ENCODE measurements around the gene ALDH18A1. TPM values are rescaled to one million over a fixed set of nuclear protein-coding genes. Genes with fewer than 3 reads are reported as not detected.

ALDH18A1 gene
- total and polyA plus RNA-seq, 5 donors from 2014 or later, result 27.1 to 55.4 (median 43.1) TPM

- Mint-ChIP-seq H3K4me1 (peaks cover 0 to 15% (median 9%) of the 10 kb centered on the region in 4 donors), H3K4me3 (no peak overlapping the region), H3K36me3 (peaks cover 40% of the 10 kb centered on the region), H3K9me3 (peaks cover 0 to 1% (median 0%) of the 10 kb centered on the region in 7 donors), H3K27me3 (no peaks in the 10 kb centered on the region), H3K27ac (no peak overlapping the region)
- Histone ChIP-seq H3K27ac (ENCODE audit: insufficient read depth, low read length, poor library complexity, severe bottlenecking) (no peak overlapping the region), H3K9me3 (ENCODE audit: control insufficient read depth in 2 of 2, low read length in 2 of 2) (no peaks in the 10 kb centered on the region), H3K4me3 (ENCODE audit: low read depth, low read length) (no peak overlapping the region), H3K4me1 (ENCODE audit: control insufficient read depth, insufficient read depth, low read length, poor library complexity, severe bottlenecking) (no peaks in the 10 kb centered on the region), H3K36me3 (ENCODE audit: control insufficient read depth, insufficient read depth, low read length) (peaks cover 51% of the 10 kb centered on the region), H3K27me3 (ENCODE audit: control insufficient read depth, insufficient read depth, low read length) (no peaks in the 10 kb centered on the region)
- DNase-seq (no peak), ATAC-seq (ENCODE audit: low read depth in 2 of 2) (no peak)
Measured at GRCh38 chr10:95646160-95646559, 10.4 kb downstream of the ALDH18A1 start.

- H3K9me3 Mint-ChIP-seq, result no peaks in the 10 kb centered on the region
- Histone ChIP-seq H3K9me3 (ENCODE audit: control insufficient read depth in 2 of 2, low read length in 2 of 2) (no peaks in the 10 kb centered on the region), H3K4me1 (ENCODE audit: control insufficient read depth, insufficient read depth, low read length, poor library complexity, severe bottlenecking) (no peaks in the 10 kb centered on the region), H3K36me3 (ENCODE audit: control insufficient read depth, insufficient read depth, low read length) (peaks cover 55% of the 10 kb centered on the region), H3K27ac (ENCODE audit: insufficient read depth, low read length, poor library complexity, severe bottlenecking) (no peak overlapping the region), H3K27me3 (ENCODE audit: control insufficient read depth, insufficient read depth, low read length) (no peaks in the 10 kb centered on the region), H3K4me3 (ENCODE audit: low read depth, low read length) (no peak overlapping the region)
- H3K27me3 Mint-ChIP-seq, result no peaks in the 10 kb centered on the region
- ATAC-seq (ENCODE audit: low read depth in 2 of 2) (no peak), DNase-seq (no peak)
- H3K4me1 Mint-ChIP-seq, result peaks cover 0 to 13% (median 8%) of the 10 kb centered on the region in 4 donors
- H3K36me3 Mint-ChIP-seq, result peaks cover 38% of the 10 kb centered on the region
- H3K4me3 Mint-ChIP-seq, result no peak overlapping the region
- H3K27ac Mint-ChIP-seq, result peak overlapping the region in 1 of 3 donors; percentile 8
Measured at GRCh38 chr10:95644901-95645300, 11.6 kb downstream of the ALDH18A1 start.

DNA sequence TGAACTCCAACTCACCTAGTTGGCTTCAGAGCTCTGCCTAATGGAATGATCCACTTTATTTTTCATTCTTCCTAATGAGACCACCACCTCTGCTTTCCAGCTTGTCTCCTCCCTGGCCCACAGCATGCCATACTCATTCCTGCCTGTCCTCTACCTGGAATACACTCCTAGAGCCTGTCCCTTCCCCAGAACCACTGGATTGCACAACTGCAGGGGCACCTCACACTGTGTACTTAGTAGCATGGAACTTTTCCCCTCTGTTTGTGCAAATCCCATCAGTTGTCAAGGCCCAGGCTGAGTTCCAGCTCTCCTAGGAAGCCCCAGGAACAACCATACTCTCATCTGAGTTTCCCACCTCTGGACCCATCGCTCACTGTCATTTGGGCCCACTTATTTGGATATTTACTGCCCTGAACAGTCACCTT lies 15.6 kb downstream of the ALDH18A1 start:
- no peak for ATAC-seq (ENCODE audit: low read depth in 2 of 2)
- no peak overlapping the region for H3K4me3 Mint-ChIP-seq
- no peaks in the 10 kb centered on the region for H3K27me3 Mint-ChIP-seq
- Histone ChIP-seq H3K9me3 (ENCODE audit: control insufficient read depth in 2 of 2, low read length in 2 of 2) (no peaks in the 10 kb centered on the region), H3K27ac (ENCODE audit: insufficient read depth, low read length, poor library complexity, severe bottlenecking) (no peak overlapping the region), H3K27me3 (ENCODE audit: control insufficient read depth, insufficient read depth, low read length) (no peaks in the 10 kb centered on the region), H3K4me3 (ENCODE audit: low read depth, low read length) (no peak overlapping the region), H3K36me3 (ENCODE audit: control insufficient read depth, insufficient read depth, low read length) (peaks cover 62% of the 10 kb centered on the region), H3K4me1 (ENCODE audit: control insufficient read depth, insufficient read depth, low read length, poor library complexity, severe bottlenecking) (no peaks in the 10 kb centered on the region)
- DNase-seq, result no peak
- H3K27ac Mint-ChIP-seq, result peak overlapping the region in 1 of 3 donors; percentile 88
- peaks cover 29% of the 10 kb centered on the region for H3K36me3 Mint-ChIP-seq
- peaks cover 0 to 5% (median 2%) of the 10 kb centered on the region in 4 donors for H3K4me1 Mint-ChIP-seq
- no peaks in the 10 kb centered on the region for H3K9me3 Mint-ChIP-seq

- H3K36me3 ChIP-seq (ENCODE audit: control insufficient read depth, insufficient read depth, low read length), result peaks cover 74% of the 10 kb centered on the region
- DNase-seq, result no peak
- no peaks in the 10 kb centered on the region for H3K27me3 ChIP-seq (ENCODE audit: control insufficient read depth, insufficient read depth, low read length)
- peaks cover 0 to 2% (median 0%) of the 10 kb centered on the region in 4 donors for H3K4me1 Mint-ChIP-seq
- no peak for ATAC-seq (ENCODE audit: low read depth in 2 of 2)
- H3K27me3 Mint-ChIP-seq, result no peaks in the 10 kb centered on the region
- H3K4me1 ChIP-seq (ENCODE audit: control insufficient read depth, insufficient read depth, low read length, poor library complexity, severe bottlenecking), result no peaks in the 10 kb centered on the region
- no peak overlapping the region for H3K4me3 ChIP-seq (ENCODE audit: low read depth, low read length)
- H3K9me3 Mint-ChIP-seq, result no peaks in the 10 kb centered on the region
- no peak overlapping the region for H3K4me3 Mint-ChIP-seq
- peaks cover 49% of the 10 kb centered on the region for H3K36me3 Mint-ChIP-seq
- H3K27ac ChIP-seq (ENCODE audit: insufficient read depth, low read length, poor library complexity, severe bottlenecking), result no peak overlapping the region
- H3K9me3 ChIP-seq (ENCODE audit: control insufficient read depth in 2 of 2, low read length in 2 of 2), result no peaks in the 10 kb centered on the region
- H3K27ac Mint-ChIP-seq, result no peak overlapping the region
Measured at GRCh38 chr10:95637911-95638310, 18.6 kb downstream of the ALDH18A1 start.

DNA sequence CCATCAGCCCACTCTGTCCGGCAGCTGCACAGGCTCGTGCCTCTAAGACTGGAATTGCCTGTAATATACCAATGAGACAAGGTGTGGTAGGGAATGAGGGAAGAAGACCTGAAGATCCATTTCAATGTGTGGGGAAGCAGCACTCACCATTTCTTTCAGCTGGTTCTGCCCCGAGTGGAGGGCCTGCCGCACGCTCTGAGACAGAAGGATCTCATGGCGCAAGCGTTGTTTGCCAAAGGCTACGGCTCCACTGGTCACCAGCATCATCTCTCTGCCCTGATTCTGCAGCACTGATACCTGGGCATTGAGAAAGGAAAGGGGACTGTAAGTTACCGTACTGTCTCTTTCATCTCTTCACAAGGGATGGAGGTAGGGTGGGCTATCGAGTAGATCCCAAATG lies 19.4 kb downstream of the ALDH18A1 start:
- no peaks in the 10 kb centered on the region for H3K27me3 ChIP-seq (ENCODE audit: control insufficient read depth, insufficient read depth, low read length)
- no peaks in the 10 kb centered on the region for H3K4me1 ChIP-seq (ENCODE audit: control insufficient read depth, insufficient read depth, low read length, poor library complexity, severe bottlenecking)
- no peak overlapping the region for H3K4me3 ChIP-seq (ENCODE audit: low read depth, low read length)
- Mint-ChIP-seq H3K36me3 (peaks cover 50% of the 10 kb centered on the region), H3K27me3 (no peaks in the 10 kb centered on the region), H3K27ac (no peak overlapping the region), H3K9me3 (peaks cover 0 to 1% (median 0%) of the 10 kb centered on the region in 7 donors), H3K4me1 (peaks cover 0 to 2% (median 0%) of the 10 kb centered on the region in 4 donors), H3K4me3 (no peak overlapping the region)
- no peaks in the 10 kb centered on the region for H3K9me3 ChIP-seq (ENCODE audit: control insufficient read depth in 2 of 2, low read length in 2 of 2)
- DNase-seq (no peak), ATAC-seq (ENCODE audit: low read depth in 2 of 2) (no peak)
- H3K36me3 ChIP-seq (ENCODE audit: control insufficient read depth, insufficient read depth, low read length), result peaks cover 75% of the 10 kb centered on the region
- H3K27ac ChIP-seq (ENCODE audit: insufficient read depth, low read length, poor library complexity, severe bottlenecking), result no peak overlapping the region

DNA sequence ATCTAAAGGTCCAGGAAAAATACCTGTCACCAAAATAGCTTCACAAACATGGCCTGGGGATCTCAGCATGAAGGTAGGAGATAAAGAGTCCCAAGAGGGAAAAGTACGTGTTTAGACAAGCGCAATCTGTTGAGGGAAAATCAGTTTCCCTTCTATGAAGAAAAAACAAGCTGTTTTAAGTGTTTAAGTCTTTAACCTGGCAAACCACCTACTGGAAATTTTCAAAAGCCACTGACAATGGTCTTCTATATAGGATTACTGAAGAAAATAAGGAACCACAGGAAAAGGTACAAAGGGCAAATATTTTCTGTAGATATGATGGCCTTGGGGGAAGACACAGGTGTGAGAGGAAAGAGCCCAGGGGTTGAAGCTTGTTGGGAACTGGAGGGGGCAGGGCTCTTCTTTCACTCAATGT lies 21.2 kb downstream of the ALDH18A1 start:
- Mint-ChIP-seq H3K36me3 (peaks cover 53% of the 10 kb centered on the region), H3K4me3 (no peak overlapping the region), H3K4me1 (peaks cover 0 to 2% (median 0%) of the 10 kb centered on the region in 4 donors), H3K27ac (peak overlapping the region in 1 of 3 donors; percentile 9), H3K9me3 (peaks cover 0 to 1% (median 0%) of the 10 kb centered on the region in 7 donors), H3K27me3 (no peaks in the 10 kb centered on the region)
- ATAC-seq (ENCODE audit: low read depth in 2 of 2), result no peak
- no peak overlapping the region for H3K27ac ChIP-seq (ENCODE audit: insufficient read depth, low read length, poor library complexity, severe bottlenecking)
- no peaks in the 10 kb centered on the region for H3K27me3 ChIP-seq (ENCODE audit: control insufficient read depth, insufficient read depth, low read length)
- DNase-seq, result no peak
- H3K9me3 ChIP-seq (ENCODE audit: control insufficient read depth in 2 of 2, low read length in 2 of 2), result no peaks in the 10 kb centered on the region
- H3K4me3 ChIP-seq (ENCODE audit: low read depth, low read length), result no peak overlapping the region
- peaks cover 72% of the 10 kb centered on the region for H3K36me3 ChIP-seq (ENCODE audit: control insufficient read depth, insufficient read depth, low read length)
- H3K4me1 ChIP-seq (ENCODE audit: control insufficient read depth, insufficient read depth, low read length, poor library complexity, severe bottlenecking), result no peaks in the 10 kb centered on the region

DNA sequence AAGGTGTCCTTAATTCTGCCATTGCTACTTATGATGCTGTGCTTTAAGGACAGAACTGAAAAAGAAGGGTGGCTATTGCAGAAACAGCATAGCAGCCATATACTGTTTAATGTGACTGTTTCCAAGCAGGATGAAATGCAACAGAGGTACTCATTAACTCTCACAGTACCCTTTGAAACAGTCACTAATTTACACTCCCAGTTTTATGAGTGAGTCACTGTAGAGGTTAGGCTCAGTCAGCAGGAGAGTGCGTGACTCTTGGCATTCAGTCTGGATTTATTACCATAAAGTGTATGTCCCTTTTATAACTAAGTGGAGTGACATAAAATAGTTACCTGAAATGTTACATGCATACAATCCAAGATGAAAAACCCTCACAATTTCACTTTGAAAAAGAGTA lies 27.7 kb downstream of the ALDH18A1 start:
- H3K4me3 ChIP-seq (ENCODE audit: low read depth, low read length), result no peak overlapping the region
- no peak for DNase-seq
- no peak overlapping the region for H3K27ac ChIP-seq (ENCODE audit: insufficient read depth, low read length, poor library complexity, severe bottlenecking)
- no peaks in the 10 kb centered on the region for H3K4me1 Mint-ChIP-seq
- H3K9me3 ChIP-seq (ENCODE audit: control insufficient read depth in 2 of 2, low read length in 2 of 2), result no peaks in the 10 kb centered on the region
- H3K27me3 ChIP-seq (ENCODE audit: control insufficient read depth, insufficient read depth, low read length), result no peaks in the 10 kb centered on the region
- no peak for ATAC-seq (ENCODE audit: low read depth in 2 of 2)
- H3K4me1 ChIP-seq (ENCODE audit: control insufficient read depth, insufficient read depth, low read length, poor library complexity, severe bottlenecking), result no peaks in the 10 kb centered on the region
- H3K36me3 ChIP-seq (ENCODE audit: control insufficient read depth, insufficient read depth, low read length), result peaks cover 80% of the 10 kb centered on the region
- H3K27ac Mint-ChIP-seq, result peak overlapping the region in 1 of 3 donors; percentile 8
- H3K27me3 Mint-ChIP-seq, result no peaks in the 10 kb centered on the region
- H3K36me3 Mint-ChIP-seq, result peaks cover 63% of the 10 kb centered on the region
- no peak overlapping the region for H3K4me3 Mint-ChIP-seq
- peaks cover 0 to 2% (median 0%) of the 10 kb centered on the region in 7 donors for H3K9me3 Mint-ChIP-seq

DNA sequence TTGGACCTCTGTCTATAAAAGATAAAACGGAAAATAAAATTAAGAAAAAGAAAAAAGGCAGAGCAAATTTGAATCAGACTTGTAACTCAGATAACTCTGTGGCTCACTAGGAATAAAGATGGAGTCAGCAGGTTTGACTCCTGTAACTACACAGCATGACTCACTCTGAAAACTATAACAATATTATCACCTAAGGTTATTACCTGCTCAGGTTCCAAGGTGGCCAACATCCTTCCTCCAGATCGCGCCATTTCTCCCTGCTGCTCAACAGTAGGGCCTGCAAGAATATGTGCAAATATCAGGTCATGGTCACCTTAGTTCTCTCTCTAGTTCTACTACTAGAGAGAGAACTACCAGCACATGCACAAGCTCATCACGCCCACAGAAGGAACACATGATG lies 30.0 kb downstream of the ALDH18A1 start:
- H3K9me3 Mint-ChIP-seq, result peaks cover 0 to 2% (median 0%) of the 10 kb centered on the region in 7 donors
- H3K4me1 ChIP-seq (ENCODE audit: control insufficient read depth, insufficient read depth, low read length, poor library complexity, severe bottlenecking), result no peaks in the 10 kb centered on the region
- peaks cover 48% of the 10 kb centered on the region for H3K36me3 Mint-ChIP-seq
- H3K36me3 ChIP-seq (ENCODE audit: control insufficient read depth, insufficient read depth, low read length), result peaks cover 60% of the 10 kb centered on the region
- no peak overlapping the region for H3K27ac ChIP-seq (ENCODE audit: insufficient read depth, low read length, poor library complexity, severe bottlenecking)
- no peaks in the 10 kb centered on the region for H3K27me3 ChIP-seq (ENCODE audit: control insufficient read depth, insufficient read depth, low read length)
- no peak overlapping the region for H3K4me3 ChIP-seq (ENCODE audit: low read depth, low read length)
- H3K27me3 Mint-ChIP-seq, result no peaks in the 10 kb centered on the region
- no peak overlapping the region for H3K4me3 Mint-ChIP-seq
- no peaks in the 10 kb centered on the region for H3K9me3 ChIP-seq (ENCODE audit: control insufficient read depth in 2 of 2, low read length in 2 of 2)
- H3K27ac Mint-ChIP-seq, result no peak overlapping the region
- ATAC-seq (ENCODE audit: low read depth in 2 of 2), result no peak
- no peak for DNase-seq
- H3K4me1 Mint-ChIP-seq, result no peaks in the 10 kb centered on the region
